Adrenal gland (tissue), 5 donors: ENCODE data around the gene CDKAL1.

Experiments used
- CTCF ChIP-seq, 6 experiments: fragments of 450-650 bp in 4 of 6; fragments of 200-600 bp in 2 of 6; sonication (generic) in 1 of 6; IDR thresholded peaks; 1 replicate in 5 of 6; 2 replicates in 1 of 6; pipeline versions ENCODE4 v1.5.1 to v1.8.0; 2016 to 2021; ENCODE audit warnings: antibody characterized with exemption in 6 of 6, mild to moderate bottlenecking in 2 of 6, moderate library complexity in 1 of 6
- POLR2A ChIP-seq, 2 donors: fragments of 450-650 bp; IDR thresholded peaks; one replicate each; pipeline ENCODE4 v1.6.1; 2017; ENCODE audit warnings: antibody characterized with exemption in 2 of 2, mild to moderate bottlenecking in 2 of 2, moderate library complexity in 1 of 2
- donor health status: DM: no; HTN: no; CAD: no.

GRCh38 chr6:20808439-20808838 lies 274.2 kb downstream of the CDKAL1 start:
- TF ChIP-seq CTCF (IDR thresholded peaks at IDR 0.05) (no peak), POLR2A (IDR thresholded peaks at IDR 0.05) (no peak)
